HG02610 (cell line): ENCODE measurements around the gene CDKN1C.

Source experiments
- ATAC-seq: cut with Tn5 transposase; IDR thresholded peaks from one replicate; pipeline ENCODE4 v1.9.1; 2021; ENCODE audit warnings: mild to moderate bottlenecking, moderate library complexity; ENCODE audit not compliant: unreplicated experiment

CDKN1C gene

DNA sequence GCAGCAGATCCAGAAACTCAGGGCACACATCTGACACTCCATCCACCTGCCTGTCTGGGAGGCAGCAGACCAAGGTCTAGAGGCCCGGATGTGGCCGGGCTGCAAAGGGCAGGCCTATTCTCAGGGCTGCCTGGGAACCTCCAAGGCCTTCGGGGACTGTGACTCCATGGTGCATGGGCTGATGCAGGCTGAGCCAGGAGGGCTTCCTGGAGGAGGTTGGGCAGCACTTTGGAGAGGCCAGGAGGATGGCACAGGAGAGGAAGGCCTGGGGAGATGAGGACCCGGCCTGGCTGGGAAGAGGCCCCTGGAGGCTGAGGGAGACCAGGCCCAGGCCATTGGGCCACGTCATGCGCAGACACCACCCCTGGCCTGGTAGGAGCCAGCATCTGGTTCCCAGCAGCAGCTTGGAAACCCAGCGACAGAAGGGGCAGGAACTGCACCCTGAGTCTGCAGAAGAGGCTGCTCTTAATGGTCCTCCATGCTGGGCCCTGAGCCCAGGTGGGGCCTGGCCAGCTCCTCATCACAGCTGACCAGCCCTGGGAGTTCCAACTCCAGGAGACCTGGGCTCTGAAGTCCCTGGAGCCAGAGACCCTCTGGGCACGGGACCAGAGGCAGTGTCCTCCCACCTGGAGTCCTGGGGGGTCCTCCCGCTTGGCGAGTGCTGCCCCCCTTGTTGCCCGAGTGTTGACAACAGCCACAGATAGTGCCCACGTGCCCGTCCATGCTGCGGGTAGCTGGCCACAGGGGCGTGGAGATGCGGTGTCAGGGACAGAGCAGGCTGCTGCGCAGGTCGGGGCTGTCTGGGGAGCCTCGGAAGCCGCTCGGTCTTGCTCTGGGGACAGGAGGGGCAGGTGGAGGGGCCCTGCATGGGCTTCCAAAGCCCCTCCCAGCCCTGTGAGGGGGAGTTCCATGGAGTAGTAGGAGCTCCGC, 38.1 kb upstream of the CDKN1C start:
- no peak for ATAC-seq

DNA sequence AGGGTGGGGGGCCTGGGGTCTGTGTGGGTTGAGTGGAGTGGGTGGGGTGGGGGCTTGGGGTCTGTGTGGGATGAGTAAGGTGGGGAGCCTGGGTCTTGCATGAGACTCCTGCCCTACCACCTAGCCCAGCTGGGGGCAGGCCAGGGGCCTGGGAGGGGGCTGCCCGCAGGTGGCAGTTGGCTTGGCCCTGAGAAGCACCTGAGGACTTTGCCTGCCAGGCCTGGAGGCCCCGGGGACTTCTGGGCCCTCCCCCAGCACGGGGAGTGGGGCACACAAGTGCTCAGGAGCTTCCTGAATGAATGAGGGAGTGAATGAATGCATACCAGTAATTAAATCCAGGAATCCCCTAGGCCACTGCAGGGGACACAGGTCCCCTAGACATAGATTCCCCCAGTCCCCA, 37.1 kb upstream of the CDKN1C start:
- no peak for ATAC-seq

DNA sequence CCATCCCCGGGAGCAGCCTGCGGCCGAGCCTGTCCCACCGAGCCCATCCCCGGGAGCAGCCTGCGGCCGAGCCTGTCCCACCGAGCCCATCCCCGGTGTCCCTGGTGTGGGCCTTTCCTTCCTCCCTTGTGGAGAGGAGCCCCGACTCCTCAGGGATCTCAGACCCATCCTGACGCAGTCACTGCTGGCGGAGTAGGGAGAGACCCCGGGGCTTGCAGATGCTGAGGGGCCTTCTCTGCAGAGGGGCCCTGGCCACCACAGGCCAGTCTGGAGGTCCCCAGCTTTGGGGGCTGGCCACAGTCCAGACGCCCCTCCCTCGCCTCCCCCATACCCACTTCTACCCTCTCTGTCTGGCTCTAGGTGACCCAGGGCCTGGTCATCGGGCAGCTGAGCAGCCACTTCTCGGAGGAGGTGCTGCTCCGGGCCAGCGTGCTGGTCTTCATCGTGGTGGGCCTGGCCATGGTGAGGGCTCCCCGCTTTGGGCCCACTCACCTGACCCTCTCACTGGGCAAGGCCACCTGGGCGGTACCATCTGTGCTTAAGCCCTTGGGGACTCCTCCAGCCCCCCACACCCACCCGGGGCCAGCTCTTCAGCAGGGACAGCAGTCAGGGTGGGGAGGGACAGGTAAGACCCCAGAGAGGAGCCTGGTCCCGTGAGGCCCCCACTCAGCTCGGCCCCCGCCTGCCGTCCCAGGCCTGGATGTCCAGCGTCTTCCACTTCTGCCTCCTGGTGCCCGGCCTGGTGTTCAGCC, 36.3 kb upstream of the CDKN1C start:
- ATAC-seq: no peak

DNA sequence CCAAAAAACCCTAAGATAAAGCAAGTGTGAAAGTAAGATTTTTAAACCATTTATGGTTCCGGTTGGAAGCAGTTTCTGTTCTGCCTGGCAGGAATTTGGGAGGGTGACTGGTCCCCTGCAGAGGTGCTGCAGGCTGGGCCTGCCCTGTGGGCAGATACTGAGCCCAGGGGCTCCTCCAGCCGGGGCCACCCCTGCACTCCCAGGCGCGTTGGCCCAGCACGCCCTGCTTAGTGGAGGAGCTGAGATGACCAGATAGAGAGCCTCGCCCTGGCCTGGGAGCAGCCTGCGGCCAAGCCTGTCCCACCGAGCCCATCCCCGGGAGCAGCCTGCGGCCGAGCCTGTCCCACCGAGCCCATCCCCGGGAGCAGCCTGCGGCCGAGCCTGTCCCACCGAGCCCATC, 35.7 kb upstream of the CDKN1C start:
- ATAC-seq: no peak

DNA sequence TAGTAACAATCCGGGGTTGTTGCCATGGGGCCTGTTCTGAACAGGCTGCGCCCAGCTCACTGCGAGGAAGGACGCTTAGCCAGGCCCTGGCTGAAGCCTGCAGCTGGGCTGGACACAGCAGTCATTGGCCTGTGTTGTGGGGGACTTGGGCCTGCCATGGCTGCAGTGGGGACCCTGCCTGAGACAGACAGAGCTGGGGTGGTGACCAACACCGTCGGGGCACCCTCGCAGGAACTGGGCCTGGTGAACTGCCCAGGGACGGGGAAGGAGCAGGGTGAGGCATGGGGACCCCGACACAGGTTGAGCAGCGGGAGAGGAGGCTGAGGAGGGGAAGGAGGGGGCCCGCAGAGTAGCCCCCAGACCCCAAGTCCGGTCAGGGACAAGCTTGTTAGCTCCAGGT, 34.8 kb upstream of the CDKN1C start:
- ATAC-seq: no peak

DNA sequence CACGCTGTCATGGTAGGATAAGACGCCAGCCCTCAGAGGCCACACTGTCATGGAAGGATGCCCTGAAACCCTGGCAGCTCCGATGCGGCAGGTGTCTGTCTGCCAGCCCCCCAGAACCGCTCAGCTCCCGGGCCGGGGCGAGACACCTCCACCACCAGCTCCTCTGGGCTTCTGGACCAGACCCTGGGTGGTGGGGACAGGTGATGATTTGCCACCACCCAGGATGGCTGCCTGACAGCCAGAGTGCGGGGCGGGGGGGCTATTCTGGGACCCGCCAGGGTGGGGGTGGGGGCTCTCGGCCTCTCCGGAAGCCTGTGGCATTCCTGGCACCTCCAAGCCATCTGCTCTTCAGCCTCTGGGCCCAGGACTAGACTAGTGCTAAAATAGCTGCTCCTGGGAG, 34.3 kb upstream of the CDKN1C start:
- ATAC-seq: no peak

DNA sequence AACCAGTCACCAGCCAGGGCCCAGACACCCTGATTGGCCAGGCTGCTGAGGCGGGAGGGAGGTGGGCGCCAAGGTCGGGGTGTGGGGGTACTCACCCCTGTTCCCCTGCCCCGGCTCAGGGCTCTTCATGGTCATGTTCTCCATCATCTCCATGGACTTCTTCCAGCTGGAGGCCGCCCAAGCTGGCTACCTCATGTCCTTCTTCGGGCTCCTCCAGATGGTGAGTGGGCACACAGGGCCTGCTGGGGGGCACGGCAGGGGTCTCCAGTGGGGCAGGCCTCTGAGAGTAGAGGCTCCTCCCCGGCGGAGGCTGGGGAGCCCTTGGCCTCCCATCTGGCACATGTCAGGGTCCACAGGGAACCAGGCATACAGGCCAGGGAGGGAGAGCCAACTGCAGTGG, 33.6 kb upstream of the CDKN1C start:
- ATAC-seq: no peak

DNA sequence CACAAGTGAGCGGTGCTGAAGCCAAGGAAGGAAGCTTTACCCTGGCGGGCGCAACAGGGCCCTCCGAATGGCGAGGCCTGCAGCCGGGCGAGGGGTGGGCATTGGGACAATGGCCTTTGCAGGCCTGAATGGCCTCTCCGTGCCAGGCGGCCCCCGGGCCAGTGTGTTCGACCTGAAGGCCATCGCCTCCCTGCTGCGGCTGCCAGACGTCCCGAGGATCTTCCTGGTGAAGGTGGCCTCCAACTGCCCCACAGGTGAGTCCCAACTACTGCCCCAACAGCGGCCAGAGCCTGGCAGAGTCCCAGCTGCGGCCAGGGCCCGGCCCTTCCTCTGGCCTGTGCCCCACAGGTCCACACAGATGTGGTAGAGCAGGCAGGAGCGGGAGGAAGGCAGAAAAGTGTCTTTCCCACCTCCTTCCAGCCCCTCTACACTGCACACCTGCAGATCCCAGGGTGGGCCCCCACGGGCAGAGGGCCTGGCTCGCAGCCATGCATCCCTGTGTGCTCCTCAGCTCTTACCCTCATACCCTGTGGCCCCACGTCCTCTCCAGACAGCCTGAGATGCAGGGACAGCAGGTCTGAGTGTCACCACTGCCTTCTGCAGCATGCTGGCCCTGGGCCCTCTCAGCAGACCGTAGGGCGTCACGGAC, 32.4 kb upstream of the CDKN1C start:
- ATAC-seq: no peak

DNA sequence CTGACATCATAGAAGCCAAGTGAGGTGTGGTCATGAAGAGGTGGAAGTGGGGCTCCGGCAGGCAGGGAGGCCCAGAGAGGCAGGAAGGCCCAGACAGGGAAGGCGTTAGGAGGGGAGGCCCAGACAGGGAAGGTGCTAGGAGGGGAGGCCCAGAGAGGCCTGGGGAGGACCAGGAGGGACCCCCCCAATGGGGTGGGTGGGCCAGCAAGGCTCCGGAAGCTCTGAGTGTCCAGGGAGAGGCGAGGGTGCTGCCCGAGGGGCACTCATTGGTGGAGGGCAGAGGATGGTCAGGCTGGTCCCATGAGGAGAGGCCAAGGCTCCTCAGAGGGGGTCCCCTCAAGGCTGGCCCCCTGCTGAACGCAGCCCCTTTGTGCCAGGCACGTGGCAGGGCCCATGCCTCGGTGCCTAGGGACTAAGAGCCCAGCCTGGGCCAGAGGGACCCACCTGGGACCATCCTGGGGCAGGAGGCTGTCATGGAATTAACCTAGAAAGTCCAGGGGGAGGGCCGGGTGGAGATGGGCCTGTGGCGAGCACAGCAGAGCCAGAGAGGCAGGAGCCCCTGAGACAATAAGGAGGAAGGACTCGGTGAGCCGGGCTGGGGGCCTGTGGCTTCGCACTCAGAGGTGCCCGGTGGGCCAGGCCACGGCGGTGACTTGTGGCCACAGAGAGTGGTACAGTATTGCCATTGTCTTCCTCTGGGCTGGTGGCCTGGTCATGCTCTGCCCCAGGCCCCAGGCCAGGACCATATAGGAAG, 31.5 kb upstream of the CDKN1C start:
- no peak for ATAC-seq

DNA sequence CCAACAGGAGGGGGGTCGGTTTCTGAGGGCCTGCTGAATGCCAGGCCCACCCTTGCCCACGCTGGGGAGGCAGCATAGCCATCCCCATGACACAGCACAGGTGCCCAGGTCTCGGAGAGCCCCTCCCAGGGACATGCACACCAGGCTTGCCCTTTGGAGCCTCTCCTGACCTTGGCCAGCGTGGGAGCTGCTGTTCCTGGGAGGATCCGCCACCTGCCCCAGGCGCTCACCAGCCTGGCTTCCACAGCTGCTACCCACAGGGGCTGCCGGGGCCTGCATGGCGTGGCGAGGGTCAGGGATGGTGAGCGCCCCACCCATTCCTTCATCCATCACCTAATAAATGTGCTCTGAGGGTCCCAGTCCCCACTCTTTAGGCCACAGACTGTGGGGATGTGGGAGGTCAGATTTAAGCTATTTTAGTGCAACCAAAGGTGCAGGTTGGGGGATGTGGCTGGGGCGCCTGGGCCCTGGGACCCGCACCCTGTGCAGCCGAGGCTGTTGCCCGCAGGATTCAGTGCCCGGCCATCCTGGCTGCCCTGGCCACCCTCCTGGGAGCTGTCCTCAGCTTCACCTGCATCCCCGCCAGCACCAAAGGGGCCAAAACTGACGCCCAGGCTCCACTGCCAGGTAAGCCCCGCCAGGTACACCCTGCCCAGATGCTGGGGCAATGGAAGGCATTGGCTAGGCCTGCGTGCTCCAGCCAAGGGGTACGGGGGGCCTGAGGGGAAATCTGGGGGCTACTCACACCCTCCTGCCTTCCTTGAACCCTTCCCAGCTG, 30.7 kb upstream of the CDKN1C start:
- ATAC-seq: no peak

DNA sequence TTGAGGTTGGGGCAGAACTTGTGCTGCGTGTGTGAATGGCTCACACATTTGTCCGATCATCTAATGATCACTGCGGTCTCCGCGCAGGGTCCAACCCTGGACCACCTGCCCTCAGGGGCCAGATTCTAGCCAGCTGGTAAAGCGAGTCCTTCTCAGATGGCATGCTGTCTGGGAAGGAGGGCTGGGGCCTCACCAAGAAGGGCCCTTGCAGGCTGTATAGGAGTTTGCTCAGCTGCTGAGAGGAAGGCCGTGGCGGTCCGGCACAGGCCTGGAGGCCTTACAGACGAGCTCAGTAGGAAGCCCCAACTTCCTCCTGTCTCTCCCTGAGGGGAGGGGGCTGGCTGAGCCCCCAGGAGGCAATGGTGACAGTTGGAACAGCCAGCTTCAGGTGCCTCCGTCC, 29.9 kb upstream of the CDKN1C start:
- no peak for ATAC-seq

DNA sequence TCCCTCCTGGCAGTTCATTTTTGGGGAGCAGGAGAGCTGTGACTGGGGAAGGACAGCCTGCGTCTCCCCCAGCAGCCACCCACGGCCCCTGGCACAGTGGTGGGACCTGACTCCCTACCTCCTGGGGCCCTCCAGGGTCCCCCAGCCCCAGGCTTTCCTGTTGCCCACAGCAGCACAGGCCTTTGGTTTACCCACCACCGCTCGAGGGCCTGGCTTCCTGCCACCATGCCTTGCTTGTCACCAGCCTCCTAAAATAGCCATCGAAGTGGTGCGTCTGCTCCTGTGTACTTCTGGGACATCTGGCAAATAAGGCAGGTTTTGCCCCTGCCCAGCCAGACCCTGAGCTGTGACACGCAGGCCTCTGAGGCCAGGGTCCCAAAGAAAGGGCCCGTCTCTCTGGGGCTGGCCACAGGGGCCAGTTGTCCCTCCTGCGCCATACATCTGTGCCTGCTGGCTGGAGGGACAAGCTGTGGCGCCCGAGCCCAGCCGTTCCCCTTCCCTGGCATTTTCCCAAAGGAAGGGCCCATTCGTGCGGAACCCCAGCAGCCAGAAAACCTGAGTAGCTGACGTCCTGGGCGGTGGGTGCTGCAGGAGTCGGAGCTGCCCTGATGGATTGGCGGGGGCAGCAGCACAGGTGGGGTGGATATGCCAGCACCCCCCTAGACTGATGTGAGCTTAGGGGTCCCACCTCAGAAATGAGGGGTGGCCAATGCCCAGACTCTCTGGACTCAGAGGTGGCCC, 29.1 kb upstream of the CDKN1C start:
- no peak for ATAC-seq

DNA sequence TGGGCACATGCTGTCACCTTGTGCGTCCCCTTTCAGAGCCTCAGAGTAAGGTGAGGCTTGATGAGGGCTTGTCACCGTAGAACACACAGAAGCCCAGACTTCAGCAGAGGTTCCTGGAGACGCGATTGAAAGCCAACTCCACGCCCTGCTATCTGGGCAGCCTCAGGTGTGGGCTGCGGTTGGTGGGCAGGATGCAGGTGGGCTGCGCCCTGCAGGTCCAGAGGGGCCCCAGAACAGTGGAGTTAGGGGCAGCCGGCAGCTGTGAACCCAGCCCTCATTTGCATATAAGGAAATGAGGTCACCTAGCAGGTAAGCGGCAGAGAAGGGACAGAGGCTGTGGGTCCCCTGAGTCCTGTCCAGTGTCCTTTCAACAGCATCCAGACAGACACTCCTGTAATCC, 28.2 kb upstream of the CDKN1C start:
- no peak for ATAC-seq

DNA sequence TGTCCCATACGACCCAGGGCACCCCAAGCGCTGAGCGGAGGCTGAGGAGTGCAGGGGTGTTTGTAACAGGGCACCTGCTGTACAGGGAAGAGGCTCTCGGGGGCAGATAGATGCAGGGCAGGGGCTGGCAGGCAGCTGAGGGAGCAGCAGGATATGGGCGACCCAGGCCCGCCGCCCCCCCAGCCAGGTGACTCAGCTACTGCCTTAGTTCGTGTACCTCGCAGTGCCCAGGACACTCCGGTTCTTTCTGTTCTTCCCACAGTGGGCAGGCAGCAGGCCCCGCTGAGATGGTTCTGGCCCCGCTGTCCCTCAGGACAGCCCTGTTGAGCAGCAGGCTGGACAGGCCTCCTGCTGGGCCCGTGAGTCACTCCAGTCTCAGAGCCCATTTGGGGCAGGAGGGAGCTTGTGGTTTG, 27.4 kb upstream of the CDKN1C start:
- ATAC-seq: no peak

DNA sequence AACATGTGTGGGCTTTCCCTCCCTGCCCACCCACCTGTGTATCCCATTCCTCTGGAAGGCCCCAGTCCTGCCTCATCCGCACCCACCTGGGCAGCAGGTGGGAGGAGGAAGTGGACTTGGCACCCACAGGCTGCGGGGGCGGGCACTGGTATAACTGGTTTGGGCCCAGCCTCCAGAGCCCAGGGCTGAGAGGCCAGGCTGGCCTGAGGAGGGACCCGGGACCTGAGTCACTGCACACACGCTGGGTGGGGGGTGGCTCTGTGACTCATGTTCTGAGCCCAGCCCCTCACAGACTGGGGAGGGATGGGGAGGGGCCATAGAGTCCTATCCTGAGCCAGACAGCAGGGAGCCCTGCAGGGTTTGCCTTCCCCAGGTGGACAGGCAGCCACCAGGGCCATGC, 26.9 kb upstream of the CDKN1C start:
- ATAC-seq: no peak

DNA sequence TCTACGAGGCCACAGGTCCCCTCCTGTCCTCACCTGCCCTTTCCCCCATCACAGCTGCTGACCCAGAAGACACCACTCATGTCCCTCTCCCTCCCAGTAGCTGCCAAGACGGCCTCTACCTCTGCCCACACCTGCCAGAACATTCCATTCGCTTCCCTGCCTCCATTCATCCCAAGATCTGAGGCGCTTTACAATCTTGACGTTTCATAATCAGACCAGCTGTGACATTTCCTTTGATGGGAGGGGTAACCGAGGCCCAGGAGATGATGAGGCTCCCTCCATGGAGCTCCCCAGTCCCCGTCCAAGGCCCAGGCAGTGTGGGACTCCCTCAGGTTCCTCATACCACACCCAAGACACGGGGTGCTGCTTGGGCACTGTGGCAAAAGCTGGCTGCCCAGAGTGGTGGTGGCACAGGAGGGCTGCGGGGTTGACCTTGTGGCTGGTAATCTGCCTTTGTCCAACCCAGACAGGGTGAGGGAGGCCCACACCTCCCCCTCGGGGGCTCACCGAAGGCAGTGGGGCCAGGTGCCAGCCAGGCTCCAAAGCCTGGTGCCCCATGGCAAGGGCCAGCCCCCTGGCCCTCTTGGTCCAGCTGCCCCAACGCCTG, 26.3 kb upstream of the CDKN1C start:
- no peak for ATAC-seq

DNA sequence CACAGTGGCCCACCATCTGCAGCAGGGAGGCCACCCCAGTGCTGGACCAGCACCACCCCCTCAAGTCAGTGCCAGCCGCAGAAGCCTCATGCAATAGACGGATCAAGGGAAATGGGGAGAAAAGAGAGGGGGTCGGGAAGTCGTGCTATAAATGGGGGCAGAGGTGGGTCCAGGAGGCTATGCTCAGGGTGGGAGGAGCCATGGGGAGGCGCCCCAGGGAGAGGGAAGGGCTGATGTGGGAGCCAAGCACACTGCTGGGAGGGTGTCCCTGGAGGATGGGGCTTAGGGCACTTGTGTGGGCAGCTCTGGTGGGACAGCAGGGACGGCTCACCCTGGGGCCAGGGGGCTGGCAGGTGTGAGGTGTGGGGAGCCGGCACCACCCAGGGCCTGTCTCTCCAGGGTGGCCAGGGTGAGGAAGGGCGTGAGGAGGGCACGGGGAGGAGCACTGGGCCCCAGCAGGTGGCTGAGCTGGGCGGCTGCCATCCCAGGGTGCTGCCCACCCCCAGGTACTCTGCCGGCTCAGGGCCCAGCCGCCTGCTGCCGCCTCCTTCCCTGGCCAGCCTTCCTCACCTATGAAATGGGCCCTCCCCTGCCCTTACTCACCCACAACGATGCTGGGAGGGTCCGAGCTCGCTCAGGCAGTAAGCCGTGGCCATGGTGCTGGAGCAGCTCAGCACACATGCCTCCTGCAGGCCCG, 25.7 kb upstream of the CDKN1C start:
- no peak for ATAC-seq

DNA sequence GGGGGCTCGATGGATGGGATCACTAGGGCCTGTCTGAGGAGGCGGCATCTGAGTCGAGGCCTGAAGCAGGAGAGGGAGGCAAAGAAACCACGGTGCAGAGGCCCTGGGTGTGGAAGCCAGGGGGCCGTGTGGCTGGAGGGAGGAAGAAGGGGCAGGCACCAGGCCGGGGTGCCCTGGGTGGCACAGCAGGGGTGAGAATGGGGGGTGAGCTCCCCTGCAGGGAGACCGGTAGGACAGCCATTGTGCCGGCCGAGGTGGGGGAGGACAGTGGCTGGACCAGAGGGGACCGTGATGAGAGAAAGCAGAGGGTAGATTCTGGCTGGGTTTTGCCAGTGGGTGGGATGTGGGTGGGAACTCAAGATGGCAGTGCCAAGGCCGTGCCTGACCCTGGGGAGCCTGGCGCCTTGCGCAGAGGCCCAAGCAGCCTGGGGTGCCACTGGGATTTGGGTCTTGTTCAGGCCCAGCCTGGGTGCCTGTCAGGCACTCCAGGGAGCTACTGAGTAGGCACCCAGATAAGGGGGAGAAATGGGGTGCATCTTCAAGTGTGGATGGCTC, 24.9 kb upstream of the CDKN1C start:
- ATAC-seq: no peak
